Heart left ventricle (tissue), 13 donors: ENCODE data around the gene RNF215.

Source experiments
- CTCF ChIP-seq, 12 donors: fragments of 200-600 bp; sonication (generic) in 4 of 12; IDR thresholded peaks; one replicate each; pipeline versions ENCODE4 v1.5.0 to v1.8.0; 2018 to 2022; ENCODE audit warnings: antibody characterized with exemption in 12 of 12, mild to moderate bottlenecking in 5 of 12
- POLR2A ChIP-seq, 2 donors: fragments of 450-650 bp; IDR thresholded peaks; one replicate each; pipeline ENCODE4 v1.6.1; 2017; ENCODE audit warnings: antibody characterized with exemption in 2 of 2, mild to moderate bottlenecking in 2 of 2, moderate library complexity in 2 of 2
- donor health status: ischemic (EF 13 %, LVEDD 7.1; RV severe dilation, severe dysfunction).
- donor health status: DM: no; HTN: yes; CAD: no.
- donor health status: DM: no; HTN: no; CAD: no.
- donor health status: ischemic (EF 25% LVEDD 6.9; RV normal size, moderate dysfunction).
- donor health status: ischemic (EF 25% LVEDD 5.7; RV mildly dilated, moderate dysfunction).
- donor health status: ischemic (EF 35%, LVEDD 5.7; RV mildly dilated, moderate dysfunction).
- donor health status: nonischemic (EF 11% LVEDD 7.7; RV severe dilation, severe dysfunction).
- donor health status: DM: yes; HTN: yes; CAD: no.
- donor health status: PGD.
- donor health status: ischemic (EF 29% LVEDD 5.4; RV normal size, mild dysfunction).
- donor health status: nonischemic (EF 23%, LVEDD 6.1; RV moderate dilation, normal function).

- no peak for TF ChIP-seq POLR2A (IDR thresholded peaks at IDR 0.05)
- no peak for TF ChIP-seq CTCF (IDR thresholded peaks at IDR 0.05)
These were observed 27.4 kb upstream of the RNF215 start for GRCh38 chr22:30414525-30415047.
